Ovary (tissue), 3 donors: Measurements from ENCODE around the gene FURIN.

Experiments
- POLR2A ChIP-seq: fragments of 450-650 bp; IDR thresholded peaks from one replicate; pipeline ENCODE4 v1.6.1; 2017; ENCODE audit warnings: antibody characterized with exemption, mild to moderate bottlenecking, moderate library complexity
- TF ChIP-seq, protein P1 (sequence below), 3 donors: fragments of 450-650 bp in 2 of 3; fragments of 200-600 bp in 1 of 3; IDR thresholded peaks; one replicate each; pipeline versions ENCODE4 v1.5.1 to v1.8.0; 2016 to 2022; ENCODE audit warnings: antibody characterized with exemption in 3 of 3, mild to moderate bottlenecking in 1 of 3
- donor health status: DM: no; HTN: no; CAD: no.

DNA sequence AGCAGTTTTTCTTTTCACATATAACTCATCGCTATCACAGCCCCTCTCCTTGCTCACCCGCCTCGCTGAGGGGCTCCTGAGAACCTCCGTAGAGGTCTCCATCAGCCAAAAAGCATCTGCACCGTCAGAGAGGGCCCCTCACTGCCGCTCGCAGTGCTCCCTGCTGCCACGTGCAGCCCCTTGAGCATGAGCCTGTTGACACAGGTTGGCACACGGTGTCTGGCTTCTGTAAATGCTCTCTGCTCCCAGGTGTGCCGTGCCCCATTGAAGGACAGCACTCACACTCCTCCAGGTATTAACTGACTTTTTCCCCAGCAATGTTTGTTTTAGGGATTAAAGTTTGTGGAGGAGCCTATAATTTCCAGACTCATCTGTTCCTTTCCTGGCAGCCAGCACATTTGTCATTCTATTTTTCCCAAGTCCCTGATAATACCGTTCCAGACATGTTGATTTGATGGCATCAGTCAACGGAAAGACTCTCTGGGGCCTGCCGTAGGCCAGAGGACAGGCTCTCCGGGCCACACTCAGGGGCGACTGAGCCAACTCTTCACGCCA, 2.1 kb upstream of the FURIN start:
- TF ChIP-seq, protein P1, sequence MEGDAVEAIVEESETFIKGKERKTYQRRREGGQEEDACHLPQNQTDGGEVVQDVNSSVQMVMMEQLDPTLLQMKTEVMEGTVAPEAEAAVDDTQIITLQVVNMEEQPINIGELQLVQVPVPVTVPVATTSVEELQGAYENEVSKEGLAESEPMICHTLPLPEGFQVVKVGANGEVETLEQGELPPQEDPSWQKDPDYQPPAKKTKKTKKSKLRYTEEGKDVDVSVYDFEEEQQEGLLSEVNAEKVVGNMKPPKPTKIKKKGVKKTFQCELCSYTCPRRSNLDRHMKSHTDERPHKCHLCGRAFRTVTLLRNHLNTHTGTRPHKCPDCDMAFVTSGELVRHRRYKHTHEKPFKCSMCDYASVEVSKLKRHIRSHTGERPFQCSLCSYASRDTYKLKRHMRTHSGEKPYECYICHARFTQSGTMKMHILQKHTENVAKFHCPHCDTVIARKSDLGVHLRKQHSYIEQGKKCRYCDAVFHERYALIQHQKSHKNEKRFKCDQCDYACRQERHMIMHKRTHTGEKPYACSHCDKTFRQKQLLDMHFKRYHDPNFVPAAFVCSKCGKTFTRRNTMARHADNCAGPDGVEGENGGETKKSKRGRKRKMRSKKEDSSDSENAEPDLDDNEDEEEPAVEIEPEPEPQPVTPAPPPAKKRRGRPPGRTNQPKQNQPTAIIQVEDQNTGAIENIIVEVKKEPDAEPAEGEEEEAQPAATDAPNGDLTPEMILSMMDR (IDR thresholded peaks at IDR 0.05) = no peak
- TF ChIP-seq POLR2A = no peak
